ENCODE results near the gene BBS1. TPM values are rescaled to one million over a fixed set of nuclear protein-coding genes. Genes with fewer than 3 reads are reported as not detected.
A peak's percentile ranks its signal among the peaks of the same experiment; 100 is the strongest.

Gene BBS1
- total RNA-seq, 2 donors from 2014 or later: 106 to 148 TPM

- Histone ChIP-seq H3K4me3 (no peak overlapping the region), H3K27ac (no peak overlapping the region), H3K36me3 (no peaks in the 10 kb centered on the region), H3K4me1 (replicated peaks) (no peaks in the 10 kb centered on the region), H3K9me3 (no peaks in the 10 kb centered on the region), H3K27me3 (replicated peaks; ENCODE audit: insufficient read depth) (no peaks in the 10 kb centered on the region)
- intact Hi-C loops (cut with DNase I): loop anchor here (5.0 kb wide), 1 partner anchor 200 kb away; the partner anchor contains the start of gene RBM4B
- no peak for TF ChIP-seq POLR2A (IDR thresholded peaks at IDR 0.05)
- TF ChIP-seq POLR2AphosphoS5 (IDR thresholded peaks at IDR 0.05): no peak
- no peak for TF ChIP-seq CTCF (IDR thresholded peaks at IDR 0.05)
- 84% methylated on average over 11 of the region's 11 CpGs for WGBS
- DNase-seq (ENCODE audit: low spot score): no peak
Observed at GRCh38 chr11:66477263-66478201, 32.9 kb upstream of the BBS1 start.

DNA sequence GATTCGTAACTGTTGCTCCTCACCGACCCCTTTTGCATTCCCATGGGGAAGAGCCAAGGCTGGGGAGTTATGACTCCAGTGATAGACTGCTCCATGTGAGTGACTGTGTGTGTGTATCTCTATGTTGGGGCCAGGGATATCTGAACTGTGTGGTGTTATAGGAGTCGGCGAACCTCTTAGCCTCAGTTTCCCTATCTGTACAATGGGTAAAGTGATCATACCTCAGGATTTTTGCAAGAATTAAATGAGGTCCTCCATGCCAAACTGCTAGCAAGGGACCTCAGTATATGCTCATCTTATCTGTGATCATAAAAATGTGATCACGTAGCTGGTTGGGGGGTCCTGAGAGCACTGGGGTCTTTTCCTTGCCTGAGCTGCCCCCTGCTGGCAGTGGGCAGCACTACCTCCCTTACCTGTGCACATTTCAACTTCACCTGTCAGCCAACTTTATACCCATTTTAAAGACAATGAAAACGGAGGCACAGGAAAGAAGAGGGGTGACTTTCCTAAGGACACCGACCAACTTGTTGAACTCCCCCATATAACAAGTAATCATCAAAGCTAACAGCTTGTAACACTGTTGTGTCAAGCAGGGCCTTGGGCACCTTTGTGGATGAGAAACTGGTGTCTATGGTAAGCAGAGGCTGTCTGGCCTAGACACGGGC is 31.6 kb upstream of the BBS1 start:
- Histone ChIP-seq H3K9me3 (no peaks in the 10 kb centered on the region), H3K27ac (peak overlapping the region; percentile 85 to 90), H3K27me3 (replicated peaks; ENCODE audit: insufficient read depth) (no peaks in the 10 kb centered on the region), H3K4me3 (peak overlapping the region; percentile 59 to 63), H3K4me1 (replicated peaks) (no peaks in the 10 kb centered on the region), H3K36me3 (no peaks in the 10 kb centered on the region)
- WGBS: 45% methylated on average over 8 of the region's 8 CpGs
- intact Hi-C loops (cut with DNase I): loop anchor here (5.0 kb wide), 1 partner anchor 198 kb away; the partner anchor contains the start of gene RBM4B
- TF ChIP-seq POLR2AphosphoS5 (IDR thresholded peaks at IDR 0.05): no peak
- TF ChIP-seq CTCF (IDR thresholded peaks at IDR 0.05): peak; percentile 38 to 71 (median 54)
- TF ChIP-seq POLR2A (IDR thresholded peaks at IDR 0.05): no peak
- no peak for DNase-seq (ENCODE audit: low spot score)

GRCh38 chr11:66479394-66480116 is 30.9 kb upstream of the BBS1 start:
- peak overlapping the region; percentile 85 to 90 for H3K27ac ChIP-seq
- intact Hi-C loops (cut with DNase I): loop anchor here (2.0 to 5.0 kb wide), 2 partner anchors 13 to 198 kb away; partner anchors contain the start of genes PELI3 and RBM4B
- no peaks in the 10 kb centered on the region for H3K9me3 ChIP-seq
- TF ChIP-seq POLR2AphosphoS5 (IDR thresholded peaks at IDR 0.05): no peak
- no peaks in the 10 kb centered on the region for H3K36me3 ChIP-seq
- H3K27me3 ChIP-seq (replicated peaks; ENCODE audit: insufficient read depth): no peaks in the 10 kb centered on the region
- H3K4me3 ChIP-seq: peak overlapping the region; percentile 59 to 63
- no peaks in the 10 kb centered on the region for H3K4me1 ChIP-seq (replicated peaks)
- WGBS: 2% methylated on average over 30 of the region's 34 CpGs
- DNase-seq (ENCODE audit: low spot score): no peak

DNA sequence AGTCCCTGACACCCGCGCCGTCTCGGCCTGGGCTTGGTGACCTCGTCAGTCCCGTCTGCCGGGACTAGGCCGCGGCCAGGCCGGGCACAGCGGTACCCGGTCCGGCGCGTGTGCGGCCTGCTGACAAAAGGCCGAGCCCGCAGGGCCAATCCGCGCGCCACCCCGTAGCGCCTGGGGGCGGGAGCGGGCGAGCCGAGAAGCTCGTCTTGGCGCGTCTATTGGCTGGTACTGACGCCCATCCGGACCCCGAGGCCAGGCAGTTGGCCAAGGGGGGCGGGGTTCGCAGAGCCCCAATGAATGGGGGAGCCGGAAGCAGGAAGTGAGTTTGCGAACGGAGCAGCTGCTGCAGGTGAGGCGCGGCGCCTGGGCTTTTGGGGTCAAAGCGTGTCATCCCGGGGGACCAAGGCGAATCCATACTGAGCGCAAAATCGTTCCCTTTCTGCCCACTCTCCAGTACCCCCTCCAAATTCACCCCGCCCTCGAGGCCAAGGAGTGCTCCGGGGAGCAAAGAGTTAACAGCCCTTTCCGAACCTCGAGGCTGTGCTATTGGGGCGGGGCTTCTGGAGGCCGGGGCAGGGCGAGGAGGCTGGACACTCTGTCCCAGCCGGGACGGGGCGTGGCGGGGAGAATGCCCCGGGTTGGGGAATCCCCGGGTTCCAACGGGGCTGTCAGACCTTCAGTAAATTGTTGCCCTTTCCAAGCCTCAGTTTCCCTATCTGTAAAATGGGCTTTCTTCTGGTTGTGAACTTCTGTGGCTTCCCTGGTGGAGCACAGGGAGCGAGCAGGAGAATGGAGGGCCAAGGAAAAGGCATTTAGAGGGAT is 30.1 kb upstream of the BBS1 start, which contains the start of gene DPP3:
Gene DPP3 (plus strand): TSS at position 318 of the 822 bp plus-strand sequence. CDS start 1,767 bp downstream, outside the sequence.
- intact Hi-C loops (cut with DNase I): loop anchor here (2.0 kb wide), 1 partner anchor 14 kb away; the partner anchor contains the start of gene PELI3
- WGBS: under 1% methylated on average over 57 of the region's 62 CpGs

More for the DNA sequence above, 30.1 kb upstream of the BBS1 start, which contains the start of gene DPP3:
- Histone ChIP-seq H3K27me3 (replicated peaks; ENCODE audit: insufficient read depth) (no peaks in the 10 kb centered on the region), H3K27ac (peak within 1 kb of the TSS; percentile 85 to 90), H3K4me1 (replicated peaks) (no peaks in the 10 kb centered on the region), H3K36me3 (no peaks in the 10 kb centered on the region), H3K4me3 (peak within 1 kb of the TSS; percentile 59 to 63), H3K9me3 (no peaks in the 10 kb centered on the region)
- TF ChIP-seq CTCF (IDR thresholded peaks at IDR 0.05) (peak in 2 of 4 experiments; percentile 15 to 31), POLR2AphosphoS5 (IDR thresholded peaks at IDR 0.05) (peak; percentile 95), POLR2A (IDR thresholded peaks at IDR 0.05) (peak; percentile 91)
- peak; percentile 97 for DNase-seq (ENCODE audit: low spot score)
